Neuronal stem cell (in vitro differentiated cells): Measurements from ENCODE around the gene GRWD1.

Experiments used
- DNase-seq: peaks from one replicate; pipeline ENCODE4 v3.0.0-alpha.2; 2013; ENCODE audit warnings: low spot score
- H2AFZ ChIP-seq: one replicate; pipeline ENCODE4 v1.6.1; 2013; ENCODE audit warnings: mild to moderate bottlenecking, low read length, inconsistent platforms
- H2AK5ac ChIP-seq: 2 replicates; pipeline ENCODE4 v1.6.1; 2013; ENCODE audit warnings: low read depth, mild to moderate bottlenecking, inconsistent platforms, low read length, moderate library complexity, mixed read lengths
- H2BK120ac ChIP-seq: 2 replicates; pipeline ENCODE4 v1.6.1; 2013; ENCODE audit warnings: low read depth, mild to moderate bottlenecking, inconsistent platforms, low read length, moderate library complexity, mixed read lengths
- H2BK12ac ChIP-seq: one replicate; pipeline ENCODE4 v1.6.1; 2013; ENCODE audit warnings: low read length, inconsistent platforms
- H2BK15ac ChIP-seq: 2 replicates; pipeline ENCODE4 v1.6.1; 2013; ENCODE audit warnings: mild to moderate bottlenecking, low read length, inconsistent platforms, mixed read lengths
- H2BK5ac ChIP-seq: one replicate; pipeline ENCODE4 v1.6.1; 2013; ENCODE audit warnings: inconsistent platforms, mild to moderate bottlenecking, low read length, moderate library complexity
- H3K14ac ChIP-seq: one replicate; pipeline ENCODE4 v1.6.1; 2013; ENCODE audit warnings: low read length, inconsistent platforms
- H3K18ac ChIP-seq: 2 replicates; pipeline ENCODE4 v1.6.1; 2013; ENCODE audit warnings: low read length, inconsistent platforms
- H3K23ac ChIP-seq: 2 replicates; pipeline ENCODE4 v1.6.1; 2013; ENCODE audit warnings: low read depth, mild to moderate bottlenecking, mixed read lengths, low read length, inconsistent platforms; ENCODE audit not compliant: poor library complexity
- H3K27ac ChIP-seq: replicated peaks from 3 replicates; pipeline ENCODE4 v1.5.1; 2013; ENCODE audit warnings: low read length, inconsistent platforms
- H3K27me3 ChIP-seq, 3 experiments: 2 replicates each; pipeline ENCODE4 v1.6.1; 2013; ENCODE audit warnings: low read length in 3 of 3, mild to moderate bottlenecking in 2 of 3, inconsistent platforms in 1 of 3, low read depth in 1 of 3, mixed read lengths in 1 of 3, moderate library complexity in 1 of 3; ENCODE audit not compliant: control insufficient read depth in 3 of 3, insufficient read depth in 3 of 3
- H3K36me3 ChIP-seq, 2 donors: replicated peaks in 1 of 2; 2 replicates each; pipeline ENCODE4 v1.6.1; 2013; ENCODE audit warnings: low read length in 2 of 2; ENCODE audit not compliant: control insufficient read depth in 2 of 2, insufficient read depth in 2 of 2
- H3K4ac ChIP-seq: 2 replicates; pipeline ENCODE4 v1.6.1; 2013; ENCODE audit warnings: inconsistent platforms, mild to moderate bottlenecking, low read length, moderate library complexity
- H3K4me1 ChIP-seq, 2 donors: 1 replicate in 1 of 2; 2 replicates in 1 of 2; pipeline ENCODE4 v1.6.1; 2013; ENCODE audit warnings: low read length in 2 of 2, low read depth in 1 of 2; ENCODE audit not compliant: control insufficient read depth in 2 of 2, insufficient read depth in 1 of 2
- H3K4me2 ChIP-seq: one replicate; pipeline ENCODE4 v1.6.1; 2013; ENCODE audit warnings: mild to moderate bottlenecking, low read length, inconsistent platforms; ENCODE audit not compliant: insufficient read depth, poor library complexity, severe bottlenecking
- H3K4me3 ChIP-seq, 2 donors: 2 replicates each; pipeline ENCODE4 v1.5.1; 2013; ENCODE audit warnings: low read length in 2 of 2, mild to moderate bottlenecking in 2 of 2, inconsistent platforms in 1 of 2, moderate library complexity in 1 of 2
- H3K79me1 ChIP-seq: one replicate; pipeline ENCODE4 v1.6.1; 2013; ENCODE audit warnings: low read depth, mild to moderate bottlenecking, inconsistent platforms, low read length, moderate library complexity
- H3K9ac ChIP-seq: one replicate; pipeline ENCODE4 v1.6.1; 2013; ENCODE audit warnings: mild to moderate bottlenecking, low read depth, low read length, inconsistent platforms; ENCODE audit not compliant: poor library complexity
- H3K9me3 ChIP-seq, 2 donors: replicated peaks in 1 of 2; 2 replicates each; pipeline versions ENCODE3 to v1.6.1; 2013; ENCODE audit warnings: low read length in 2 of 2, mild to moderate bottlenecking in 2 of 2, inconsistent platforms in 1 of 2, low read depth in 1 of 2, mixed read lengths in 1 of 2, moderate library complexity in 1 of 2; ENCODE audit not compliant: control insufficient read depth in 2 of 2, insufficient read depth in 1 of 2
- H4K8ac ChIP-seq: one replicate; pipeline ENCODE4 v1.6.1; 2013; ENCODE audit warnings: low read depth, mild to moderate bottlenecking, inconsistent platforms, low read length, moderate library complexity
- H4K91ac ChIP-seq: one replicate; pipeline ENCODE4 v1.6.1; 2013; ENCODE audit warnings: low read length, low read depth, mild to moderate bottlenecking, inconsistent platforms; ENCODE audit not compliant: poor library complexity
- WGBS, 2 donors: extraction: QIAGEN DNeasy Blood & Tissue Kit; methylation state at CpG; one replicate each; pipeline ENCODE4 v1.1.7; 2013; ENCODE audit warnings: missing lambda C conversion rate in 2 of 2, mixed read lengths in 1 of 2; ENCODE audit not compliant: insufficient read length in 2 of 2, insufficient replicate concordance in 1 of 2; ENCODE audit errors: extremely low coverage in 2 of 2; 5-methylcytosine and 5-hydroxymethylcytosine counted together

GRWD1 gene

GRCh38 chr19:48502350-48503018, 56.7 kb downstream of the GRWD1 start:
- Histone ChIP-seq H3K18ac (peak overlapping the region; percentile 97), H3K14ac (no peak overlapping the region), H3K9ac (peak overlapping the region; percentile 50), H3K27me3 (peaks cover 0 to 34% (median 0%) of the 10 kb centered on the region in 3 experiments), H4K91ac (no peak overlapping the region), H2BK5ac (peak overlapping the region; percentile 15), H2BK12ac (no peak overlapping the region), H3K4ac (peak overlapping the region; percentile 98), H3K23ac (peak overlapping the region; percentile 48), H3K4me1 (peaks cover 0 to 12% of the 10 kb centered on the region in 2 donors), H2AK5ac (peak overlapping the region; percentile 1), H3K4me2 (peak overlapping the region; percentile 74), H3K27ac (no peak overlapping the region), H3K36me3 (no peaks in the 10 kb centered on the region), H2BK15ac (peak overlapping the region; percentile 95), H2AFZ (peak overlapping the region; percentile 49), H4K8ac (no peak overlapping the region), H3K4me3 (peak overlapping the region in 1 of 2 donors; percentile 77), H3K9me3 (peaks cover 0 to 1% of the 10 kb centered on the region in 2 donors), H2BK120ac (no peak overlapping the region), H3K79me1 (no peaks in the 10 kb centered on the region)
- no CpG with 5 or more reads among the region's 27 CpGs for WGBS, 2 donors
- DNase-seq: no peak

GRCh38 chr19:48506138-48506733, 60.5 kb downstream of the GRWD1 start:
- H3K36me3 ChIP-seq: no peaks in the 10 kb centered on the region
- no peak overlapping the region for H3K23ac ChIP-seq
- H2BK120ac ChIP-seq: no peak overlapping the region
- H3K4me1 ChIP-seq: peaks cover 0 to 11% of the 10 kb centered on the region in 2 donors
- H3K4me3 ChIP-seq: no peak overlapping the region
- H4K8ac ChIP-seq: no peak overlapping the region
- no CpG with 5 or more reads among the region's 5 CpGs for WGBS, 2 donors
- H3K18ac ChIP-seq: no peak overlapping the region
- peaks cover 0 to 1% of the 10 kb centered on the region in 2 donors for H3K9me3 ChIP-seq
- no peak for DNase-seq
- no peak overlapping the region for H2AFZ ChIP-seq
- H3K4ac ChIP-seq: no peak overlapping the region
- H3K9ac ChIP-seq: no peak overlapping the region
- H3K79me1 ChIP-seq: peaks cover 1% of the 10 kb centered on the region
- H3K27me3 ChIP-seq: peaks cover 0 to 21% (median 2%) of the 10 kb centered on the region in 3 experiments
- no peak overlapping the region for H3K14ac ChIP-seq
- H2BK5ac ChIP-seq: no peak overlapping the region
- no peak overlapping the region for H2BK12ac ChIP-seq
- H4K91ac ChIP-seq: no peak overlapping the region
- H3K27ac ChIP-seq: no peak overlapping the region
- H2BK15ac ChIP-seq: no peak overlapping the region
- H2AK5ac ChIP-seq: no peak overlapping the region
- no peak overlapping the region for H3K4me2 ChIP-seq
